ENCODE measurements around the gene ZNF211.

ZNF211 gene

GRCh38 chr19:57672466-57672865 is 39.5 kb downstream of the ZNF211 start:
- Mint-ChIP-seq H3K9me3 (peaks cover 12% of the 10 kb centered on the region), H3K4me3 (no peak overlapping the region), H3K27me3 (peaks cover 4% of the 10 kb centered on the region), H3K27ac (no peak overlapping the region), H3K36me3 (no peaks in the 10 kb centered on the region), H3K4me1 (no peaks in the 10 kb centered on the region)
- CTCF ChIA-PET = no interaction called here
- DNase-seq = no peak

- CTCF ChIA-PET = no interaction called here
- no peak overlapping the region for H3K4me3 Mint-ChIP-seq
Observed at GRCh38 chr19:57675881-57676280, 42.9 kb downstream of the ZNF211 start.

GRCh38 chr19:57682226-57682766 is 49.3 kb downstream of the ZNF211 start:
- no peak for DNase-seq
- peak overlapping the region; percentile 95 for H3K4me3 Mint-ChIP-seq
- CTCF ChIA-PET = interaction anchor here (0.8 to 1.3 kb wide), 6 partner anchors 12 to 234 kb away, joined by 3 to 6 read pairs (median 3); partner anchors contain the start of genes ZNF154 and ZNF417
- no peaks in the 10 kb centered on the region for H3K27me3 Mint-ChIP-seq
- H3K4me1 Mint-ChIP-seq = peaks cover 34% of the 10 kb centered on the region
- H3K36me3 Mint-ChIP-seq = peaks cover 61% of the 10 kb centered on the region
- peak overlapping the region; percentile 96 for H3K27ac Mint-ChIP-seq
- peaks cover 65% of the 10 kb centered on the region for H3K9me3 Mint-ChIP-seq

More at GRCh38 chr19:57675881-57676280, 42.9 kb downstream of the ZNF211 start:
- no peak for DNase-seq
- no peak overlapping the region for H3K27ac Mint-ChIP-seq
- no peaks in the 10 kb centered on the region for H3K36me3 Mint-ChIP-seq
- no peaks in the 10 kb centered on the region for H3K4me1 Mint-ChIP-seq
- peaks cover 21% of the 10 kb centered on the region for H3K9me3 Mint-ChIP-seq
- H3K27me3 Mint-ChIP-seq = peaks cover 4% of the 10 kb centered on the region

GRCh38 chr19:57686727-57687126 is 53.8 kb downstream of the ZNF211 start:
- Mint-ChIP-seq H3K4me3 (no peak overlapping the region), H3K4me1 (peaks cover 29% of the 10 kb centered on the region), H3K27ac (no peak overlapping the region), H3K9me3 (peaks cover 88% of the 10 kb centered on the region), H3K27me3 (no peaks in the 10 kb centered on the region), H3K36me3 (peaks cover 87% of the 10 kb centered on the region)
- CTCF ChIA-PET = no interaction called here
- DNase-seq = no peak

GRCh38 chr19:57687363-57688010 is 54.5 kb downstream of the ZNF211 start:
- peaks cover 84% of the 10 kb centered on the region for H3K9me3 Mint-ChIP-seq
- peaks cover 22% of the 10 kb centered on the region for H3K4me1 Mint-ChIP-seq
- no peak overlapping the region for H3K27ac Mint-ChIP-seq

GRCh38 chr19:57688011-57688763 is 55.2 kb downstream of the ZNF211 start:
- H3K27me3 Mint-ChIP-seq = no peaks in the 10 kb centered on the region
- CTCF ChIA-PET = no interaction called here
- H3K36me3 Mint-ChIP-seq = peaks cover 80% of the 10 kb centered on the region
- no peak for DNase-seq
- no peak overlapping the region for H3K27ac Mint-ChIP-seq
- peaks cover 83% of the 10 kb centered on the region for H3K9me3 Mint-ChIP-seq
- no peak overlapping the region for H3K4me3 Mint-ChIP-seq
- peaks cover 15% of the 10 kb centered on the region for H3K4me1 Mint-ChIP-seq

More at GRCh38 chr19:57687363-57688010, 54.5 kb downstream of the ZNF211 start:
- H3K36me3 Mint-ChIP-seq = peaks cover 82% of the 10 kb centered on the region
- no peaks in the 10 kb centered on the region for H3K27me3 Mint-ChIP-seq
- H3K4me3 Mint-ChIP-seq = no peak overlapping the region
- DNase-seq = no peak
- CTCF ChIA-PET = no interaction called here

GRCh38 chr19:57689750-57690149 is 56.8 kb downstream of the ZNF211 start:
- Mint-ChIP-seq H3K9me3 (peaks cover 81% of the 10 kb centered on the region), H3K27ac (no peak overlapping the region), H3K4me3 (no peak overlapping the region), H3K27me3 (no peaks in the 10 kb centered on the region), H3K4me1 (no peaks in the 10 kb centered on the region), H3K36me3 (peaks cover 74% of the 10 kb centered on the region)
- DNase-seq = no peak
- CTCF ChIA-PET = no interaction called here
